ENCODE measurements around the gene PRKCG. TPM values are rescaled to one million over a fixed set of nuclear protein-coding genes. Genes with fewer than 3 reads are reported as not detected.

Gene PRKCG
- total and polyA plus RNA-seq, 2 of the 8 experiments (the other 6 are each of a cell fraction or from before 2014, with no cell fraction given) = 6.1 to 10.6 TPM

GRCh38 chr19:53872762-53873161, 9.2 kb upstream of the PRKCG start:
- Histone ChIP-seq H3K4me1 (replicated peaks in 1 of 4; ENCODE audit: control insufficient read depth in 3 of 4, insufficient read depth in 4 of 4, low read length in 3 of 4) (peaks cover 0 to 7% (median 4%) of the 10 kb centered on the region in 4 experiments; a peak in 3 of 7 replicates), H2AFZ (ENCODE audit: low read length) (no peak overlapping the region), H2BK20ac (ENCODE audit: low read length) (no peak overlapping the region), H3K9me3 (ENCODE audit: insufficient read depth in 2 of 2, low read depth in 1 of 2, low read length in 1 of 2) (no peaks in the 10 kb centered on the region), H3K18ac (ENCODE audit: extremely low read depth, low read length) (no peak overlapping the region), H2BK5ac (ENCODE audit: low read depth, low read length) (no peak overlapping the region), H3K23me2 (ENCODE audit: low read depth, low read length) (peaks cover 13% of the 10 kb centered on the region; the same call in 1 of the 2 replicates), H3K79me2 (ENCODE audit: control insufficient read depth in 1 of 2, insufficient read depth in 2 of 2, low read length in 2 of 2) (peaks cover 0 to 17% of the 10 kb centered on the region in 2 experiments; a peak in 1 of 4 replicates), H2BK12ac (ENCODE audit: low read depth, low read length) (no peak overlapping the region), H2BK120ac (replicated peaks; ENCODE audit: low read depth, low read length) (no peak overlapping the region), H4K5ac (ENCODE audit: insufficient read length, low read depth, low read length) (no peak overlapping the region), H3K4ac (replicated peaks; ENCODE audit: insufficient read length, low read depth, low read length) (no peak overlapping the region), H3K56ac (replicated peaks; ENCODE audit: insufficient read length, low read depth, low read length) (no peak overlapping the region), H2BK15ac (ENCODE audit: low read length) (no peak overlapping the region), H3K14ac (ENCODE audit: insufficient read length) (no peak overlapping the region), H3K36me3 (ENCODE audit: control insufficient read depth in 2 of 4, insufficient read depth in 4 of 4, low read length in 3 of 4) (peaks cover 7 to 30% (median 16%) of the 10 kb centered on the region in 4 experiments; a peak in 6 of 8 replicates), H4K20me1 (replicated peaks in 1 of 2; ENCODE audit: control insufficient read depth in 1 of 2, insufficient read depth in 2 of 2, low read length in 2 of 2) (peaks cover 6 to 9% of the 10 kb centered on the region in 2 experiments), H4K8ac (ENCODE audit: extremely low read depth, insufficient read depth, low read length) (no peak overlapping the region), H3K23ac (ENCODE audit: insufficient read length) (no peak overlapping the region), H2AK5ac (ENCODE audit: low read depth, low read length) (no peak overlapping the region), H3K4me3 (ENCODE audit: extremely low read depth in 1 of 4, insufficient read depth in 2 of 4, low read depth in 3 of 4, low read length in 4 of 4) (no peak overlapping the region), H3K4me2 (ENCODE audit: insufficient read depth in 1 of 2, low read depth in 2 of 2, low read length in 2 of 2) (no peak overlapping the region), H3K27ac (ENCODE audit: low read depth, low read length) (no peak overlapping the region), H3K79me1 (ENCODE audit: low read depth, low read length) (peaks cover 9% of the 10 kb centered on the region; the same call in 1 of the 2 replicates), H3K27me3 (replicated peaks in 1 of 4; ENCODE audit: control insufficient read depth in 3 of 4, extremely low read depth in 1 of 4, insufficient read depth in 3 of 4, low read length in 3 of 4) (no peaks in the 10 kb centered on the region), H3K9ac (replicated peaks in 1 of 4; ENCODE audit: extremely low read depth in 1 of 4, low read depth in 3 of 4, low read length in 3 of 4) (no peak overlapping the region), H4K91ac (replicated peaks; ENCODE audit: insufficient read length, low read length) (no peak overlapping the region)
- ChIA-PET POLR2A (ENCODE audit: partially characterized antibody) (interaction anchor here (1.0 to 4.1 kb wide), 4 partner anchors 11 to 39 kb away, joined by 3 to 46 read pairs (median 5); partner anchors contain the start of gene PRKCG), CTCF (ENCODE audit: partially characterized antibody) (interaction anchor here (0.6 to 3.6 kb wide), 10 partner anchors 10 to 155 kb away, joined by 3 to 12 read pairs (median 3); partner anchors contain the start of gene PRKCG)
- DNase-seq (ENCODE audit: low read depth in 1 of 2, low spot score in 2 of 2) (no peak), FAIRE-seq (no peak)
- TF ChIP-seq POLR2AphosphoS5 (IDR thresholded peaks at IDR 0.05; ENCODE audit: low read depth, low read length) (peak; percentile 63), KDM5A (IDR thresholded peaks at IDR 0.05; ENCODE audit: low read length) (no peak)
- 94% methylated on average over 6 of the region's 6 CpGs; no CpG with 5 or more reads in 1 of the 2 experiments for WGBS, 2 experiments (ENCODE audit: extremely low coverage in 1 of 2, insufficient coverage in 1 of 2, insufficient read length in 1 of 2, insufficient replicate concordance in 2 of 2, low coverage in 1 of 2, low lambda C conversion rate in 2 of 2, missing lambda C conversion rate in 1 of 2)
